ENCODE data around the gene LLGL1. TPM values are rescaled to one million over a fixed set of nuclear protein-coding genes. Genes with fewer than 3 reads are reported as not detected.

LLGL1 gene
- total and polyA plus RNA-seq, 2 donors (not counting 1 experiment from before 2014, with no cell fraction given): 15.1 to 32.2 TPM

- no peak overlapping the region for H3K4me3 ChIP-seq (replicated peaks in 1 of 4; ENCODE audit: control extremely low read depth in 1 of 4, insufficient read depth in 1 of 4, low read depth in 3 of 4, low read length in 4 of 4)
- no peak overlapping the region for H3K4me2 ChIP-seq (ENCODE audit: extremely low read depth, insufficient read depth, low read length)
- H3K27ac ChIP-seq (ENCODE audit: insufficient read depth, low read length): no peak overlapping the region
- no peaks in the 10 kb centered on the region for H3K27me3 ChIP-seq (ENCODE audit: control insufficient read depth, insufficient read depth, low read length)
- no peak overlapping the region for H3K9ac ChIP-seq (ENCODE audit: insufficient read depth, low read length)
- H4K20me1 ChIP-seq (ENCODE audit: control insufficient read depth, extremely low read depth, insufficient read depth, low read length): no peaks in the 10 kb centered on the region
- H3K36me3 ChIP-seq (ENCODE audit: control insufficient read depth, insufficient read depth, low read length): peaks cover 30% of the 10 kb centered on the region
- TF ChIP-seq CTCF (conservative IDR thresholded peaks at IDR 0.05 in 1 of 2, IDR thresholded peaks at IDR 0.05 in 1 of 2; ENCODE audit: low read depth in 1 of 2, low read length in 2 of 2) (no peak), EZH2 (IDR thresholded peaks at IDR 0.05; ENCODE audit: low read length, missing control alignments) (no peak)
- no peak overlapping the region for H2AFZ ChIP-seq (ENCODE audit: low read length)
- H3K9me3 ChIP-seq (ENCODE audit: control insufficient read depth, insufficient read depth, low read depth, low read length): no peaks in the 10 kb centered on the region
- no peak for DNase-seq (ENCODE audit: low read depth in 2 of 2)
- no peaks in the 10 kb centered on the region for H3K79me2 ChIP-seq (ENCODE audit: control insufficient read depth, insufficient read depth, low read length)
- peaks cover 2% of the 10 kb centered on the region for H3K4me1 ChIP-seq (ENCODE audit: control insufficient read depth, extremely low read depth, insufficient read depth, low read length)
Observed at GRCh38 chr17:18277076-18277475, 51.6 kb downstream of the LLGL1 start.

GRCh38 chr17:18278867-18279266 is 53.4 kb downstream of the LLGL1 start:
- Histone ChIP-seq H3K4me3 (replicated peaks in 1 of 4; ENCODE audit: control extremely low read depth in 1 of 4, insufficient read depth in 1 of 4, low read depth in 3 of 4, low read length in 4 of 4) (no peak overlapping the region), H4K20me1 (ENCODE audit: control insufficient read depth, extremely low read depth, insufficient read depth, low read length) (no peaks in the 10 kb centered on the region), H3K4me2 (ENCODE audit: extremely low read depth, insufficient read depth, low read length) (no peak overlapping the region), H3K79me2 (ENCODE audit: control insufficient read depth, insufficient read depth, low read length) (no peaks in the 10 kb centered on the region), H3K27ac (ENCODE audit: insufficient read depth, low read length) (no peak overlapping the region), H3K4me1 (ENCODE audit: control insufficient read depth, extremely low read depth, insufficient read depth, low read length) (peaks cover 2% of the 10 kb centered on the region), H3K9me3 (ENCODE audit: control insufficient read depth, insufficient read depth, low read depth, low read length) (no peaks in the 10 kb centered on the region), H2AFZ (ENCODE audit: low read length) (no peak overlapping the region), H3K36me3 (ENCODE audit: control insufficient read depth, insufficient read depth, low read length) (peaks cover 30% of the 10 kb centered on the region), H3K9ac (ENCODE audit: insufficient read depth, low read length) (no peak overlapping the region), H3K27me3 (ENCODE audit: control insufficient read depth, insufficient read depth, low read length) (no peaks in the 10 kb centered on the region)
- TF ChIP-seq CTCF (conservative IDR thresholded peaks at IDR 0.05 in 1 of 2, IDR thresholded peaks at IDR 0.05 in 1 of 2; ENCODE audit: low read depth in 1 of 2, low read length in 2 of 2): no peak
- TF ChIP-seq EZH2 (IDR thresholded peaks at IDR 0.05; ENCODE audit: low read length, missing control alignments): no peak
- DNase-seq (ENCODE audit: low read depth in 2 of 2): peak; percentile 28 to 55

GRCh38 chr17:18280249-18280648 is 54.8 kb downstream of the LLGL1 start:
- H3K27ac ChIP-seq (ENCODE audit: insufficient read depth, low read length): no peak overlapping the region
- no peak overlapping the region for H3K4me3 ChIP-seq (replicated peaks in 1 of 4; ENCODE audit: control extremely low read depth in 1 of 4, insufficient read depth in 1 of 4, low read depth in 3 of 4, low read length in 4 of 4)
- peaks cover 24% of the 10 kb centered on the region for H3K36me3 ChIP-seq (ENCODE audit: control insufficient read depth, insufficient read depth, low read length)
- no peak overlapping the region for H2AFZ ChIP-seq (ENCODE audit: low read length)
- no peaks in the 10 kb centered on the region for H4K20me1 ChIP-seq (ENCODE audit: control insufficient read depth, extremely low read depth, insufficient read depth, low read length)
- no peak for TF ChIP-seq CTCF (conservative IDR thresholded peaks at IDR 0.05 in 1 of 2, IDR thresholded peaks at IDR 0.05 in 1 of 2; ENCODE audit: low read depth in 1 of 2, low read length in 2 of 2)
- no peak for TF ChIP-seq EZH2 (IDR thresholded peaks at IDR 0.05; ENCODE audit: low read length, missing control alignments)
- H3K27me3 ChIP-seq (ENCODE audit: control insufficient read depth, insufficient read depth, low read length): no peaks in the 10 kb centered on the region
- H3K9ac ChIP-seq (ENCODE audit: insufficient read depth, low read length): no peak overlapping the region
- DNase-seq (ENCODE audit: low read depth in 2 of 2): no peak
- no peaks in the 10 kb centered on the region for H3K9me3 ChIP-seq (ENCODE audit: control insufficient read depth, insufficient read depth, low read depth, low read length)
- H3K4me2 ChIP-seq (ENCODE audit: extremely low read depth, insufficient read depth, low read length): no peak overlapping the region
- H3K4me1 ChIP-seq (ENCODE audit: control insufficient read depth, extremely low read depth, insufficient read depth, low read length): peaks cover 2% of the 10 kb centered on the region
- H3K79me2 ChIP-seq (ENCODE audit: control insufficient read depth, insufficient read depth, low read length): no peaks in the 10 kb centered on the region

Measured in fibroblast of lung (primary cell).